Activated CD4-positive, alpha-beta T cell treated with anti-CD3 and anti-CD28 coated beads, Interleukin-2, amount 50 U/mL, for 16 hours (primary cell): ENCODE results near the gene ATF1.
"Not testable (repeated sequence)": the region's sequence is repeated elsewhere in the genome, so short reads cannot be mapped to it uniquely, and the experiment has no call there.

ENCODE experiments used
- DNase-seq: peaks from one replicate; pipeline ENCODE4 v3.0.0-alpha.2; 2020

The ATF1 gene

GRCh38 chr12:50868881-50869280 is 105.0 kb downstream of the ATF1 start:
- not testable (repeated sequence) for DNase-seq
